Activated CD4-positive, alpha-beta T cell treated with anti-CD3 and anti-CD28 coated beads, Interleukin-2, amount 50 U/mL, for 4 hours (primary cell): ENCODE data around the gene TMEM131.
A peak's percentile ranks its signal among the peaks of the same experiment; 100 is the strongest.
"Not testable (repeated sequence)": the region's sequence is repeated elsewhere in the genome, so short reads cannot be mapped to it uniquely, and the experiment has no call there.

ENCODE experiments used
- DNase-seq, 2 experiments: peaks; one replicate each; pipeline ENCODE4 v3.0.0-alpha.2; 2020

Gene TMEM131

DNA sequence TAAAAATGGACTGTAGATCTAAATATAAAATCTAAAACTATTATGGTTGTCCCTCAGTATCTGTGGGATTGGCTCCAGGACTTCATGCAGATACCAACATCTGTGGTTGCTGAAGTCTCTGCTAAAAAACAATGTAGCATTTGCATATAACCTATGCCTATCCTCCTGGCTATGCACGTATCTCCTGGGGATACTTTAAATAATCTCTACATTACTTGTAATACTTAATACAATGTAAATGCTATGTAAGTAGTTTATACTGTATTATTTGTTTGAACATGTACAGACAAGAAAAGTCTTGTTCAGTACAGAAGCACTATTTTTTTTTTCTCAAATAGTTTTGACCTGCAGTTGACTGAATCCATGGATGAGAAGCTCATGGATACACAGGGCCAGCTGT, 147.4 kb downstream of the TMEM131 start:
- no peak for DNase-seq

- DNase-seq = not testable (repeated sequence)
These were observed 149.0 kb downstream of the TMEM131 start for GRCh38 chr2:97846716-97847115.

GRCh38 chr2:97845818-97846217, 149.9 kb downstream of the TMEM131 start:
- DNase-seq = no peak

GRCh38 chr2:97845133-97845532, 150.6 kb downstream of the TMEM131 start:
- no peak for DNase-seq

DNA sequence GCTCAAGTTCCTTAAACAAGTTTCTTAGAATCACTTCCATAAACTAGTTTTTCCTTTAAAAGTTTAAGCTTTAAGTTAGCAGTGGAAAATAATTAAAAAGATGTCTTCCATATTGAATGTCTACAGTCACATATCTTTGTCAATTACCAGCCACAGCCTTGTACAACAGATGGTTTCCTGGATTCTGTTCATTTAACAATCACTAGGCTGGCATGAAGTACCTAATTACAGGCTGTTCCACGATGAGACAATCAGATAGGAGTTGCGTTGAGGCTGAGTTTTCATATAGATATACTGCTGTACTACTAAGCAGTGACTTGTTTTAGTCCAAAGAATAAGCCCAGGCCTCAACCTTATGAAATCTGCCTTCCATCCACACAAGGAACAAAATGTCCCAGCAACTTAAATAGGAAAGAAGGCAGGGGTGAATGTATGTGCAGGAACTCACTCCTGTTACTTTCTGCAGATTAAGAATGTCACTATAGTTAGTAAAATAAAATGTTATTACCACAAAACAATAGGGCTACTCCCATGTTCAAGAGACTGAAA, 151.4 kb downstream of the TMEM131 start:
- DNase-seq = no peak

DNA sequence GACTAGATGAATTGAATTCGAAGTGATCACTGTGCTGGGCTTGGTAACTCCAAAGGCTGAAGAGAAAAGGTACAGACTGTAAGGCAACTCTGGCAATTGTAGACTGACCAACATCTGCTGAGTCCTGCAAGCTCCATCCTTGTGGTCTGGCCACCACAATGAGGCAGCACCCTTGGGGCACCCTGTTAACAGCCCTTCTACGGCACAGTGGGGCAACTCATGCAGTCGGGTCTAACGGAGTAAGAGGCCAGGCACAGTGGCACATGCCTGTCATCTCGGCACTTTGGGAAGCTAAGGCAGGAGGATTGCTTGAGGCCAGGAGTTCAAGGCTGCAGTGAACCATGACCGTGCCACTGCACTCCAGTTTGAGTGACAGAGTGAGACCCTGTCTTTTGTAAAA, 155.6 kb downstream of the TMEM131 start:
- DNase-seq = no peak

- DNase-seq = no peak
These were observed 161.1 kb downstream of the TMEM131 start for GRCh38 chr2:97834610-97835009.

DNA sequence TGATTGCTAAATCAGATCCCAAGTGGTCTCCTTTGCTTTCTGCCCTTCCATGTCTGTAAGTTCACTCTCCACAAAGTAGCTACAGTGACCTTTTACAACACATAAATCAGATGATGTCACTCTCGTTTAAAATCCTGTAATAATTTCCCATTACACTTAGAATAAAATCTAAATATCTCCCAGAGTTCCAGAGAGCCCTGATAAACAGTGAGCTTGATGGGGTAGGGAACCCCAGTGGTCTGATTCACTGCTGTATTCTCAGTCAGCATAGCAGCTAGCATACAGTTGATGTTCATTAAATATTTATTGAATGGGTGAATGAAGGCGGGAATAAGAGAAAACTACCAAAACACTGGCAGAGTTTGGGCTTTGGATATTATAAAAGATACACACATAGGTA, 164.6 kb downstream of the TMEM131 start:
- DNase-seq = no peak

DNA sequence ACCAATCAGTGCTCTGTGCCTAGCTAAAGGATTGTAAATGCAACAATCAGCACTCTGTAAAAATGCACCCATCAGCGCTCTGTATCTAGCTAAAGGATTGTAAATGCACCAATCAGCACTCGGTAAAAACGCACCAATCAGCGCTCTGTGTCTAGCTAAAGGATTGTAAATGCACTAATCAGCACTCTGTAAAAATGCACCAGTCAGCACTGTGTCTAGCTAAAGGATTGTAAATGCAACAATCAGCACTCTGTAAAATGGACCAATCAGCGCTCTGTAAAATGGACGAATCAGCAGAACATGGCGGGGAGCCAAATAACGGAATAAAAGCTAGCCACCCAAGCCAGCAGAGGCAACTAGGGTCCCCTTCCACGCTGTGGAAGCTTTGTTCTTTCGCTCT, 166.5 kb downstream of the TMEM131 start:
- not testable (repeated sequence) for DNase-seq

DNA sequence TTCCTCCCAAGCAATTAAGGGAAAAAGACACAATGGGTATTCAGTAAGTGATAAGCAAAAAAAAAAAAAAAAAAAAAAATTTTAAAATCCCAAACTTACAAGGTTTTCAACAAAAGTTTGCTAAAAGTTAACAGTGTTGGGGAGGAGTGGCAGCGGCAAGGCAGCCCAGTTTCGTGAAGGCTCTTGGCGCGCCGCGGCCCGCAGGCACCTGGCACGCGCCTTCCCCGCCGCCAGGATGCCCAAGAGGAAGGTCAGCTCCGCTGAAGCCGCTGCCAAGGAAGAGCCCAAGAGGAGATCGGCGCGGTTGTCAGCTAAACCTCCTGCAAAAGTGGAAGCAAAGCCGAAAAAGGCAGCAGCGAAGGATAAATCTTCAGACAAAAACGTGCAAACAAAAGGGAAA, 168.7 kb downstream of the TMEM131 start:
- DNase-seq = not testable (repeated sequence)

- not testable (repeated sequence) for DNase-seq
These were observed 169.4 kb downstream of the TMEM131 start for GRCh38 chr2:97826266-97826847.

DNA sequence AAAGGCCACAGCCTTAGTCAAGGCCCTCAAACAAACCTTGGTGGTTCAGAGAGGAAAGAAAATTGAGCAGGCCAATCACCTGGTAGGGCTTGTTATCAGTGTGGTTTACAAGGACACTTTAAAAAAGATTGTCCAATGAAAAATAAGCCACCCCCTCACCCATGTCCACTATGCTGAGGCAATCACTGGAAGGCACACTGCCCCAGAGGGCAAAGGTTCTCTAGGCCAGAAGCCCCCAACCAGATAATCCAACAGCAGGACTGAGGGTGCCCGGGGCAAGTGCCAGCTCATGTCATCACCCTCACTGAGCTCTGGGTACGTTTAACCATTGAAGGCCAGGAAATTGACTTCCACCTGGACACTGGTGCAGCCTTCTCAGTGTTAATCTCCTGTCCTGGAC, 171.7 kb downstream of the TMEM131 start:
- not testable (repeated sequence) for DNase-seq

- not testable (repeated sequence) for DNase-seq
These were observed 173.9 kb downstream of the TMEM131 start for GRCh38 chr2:97821862-97822261.

DNA sequence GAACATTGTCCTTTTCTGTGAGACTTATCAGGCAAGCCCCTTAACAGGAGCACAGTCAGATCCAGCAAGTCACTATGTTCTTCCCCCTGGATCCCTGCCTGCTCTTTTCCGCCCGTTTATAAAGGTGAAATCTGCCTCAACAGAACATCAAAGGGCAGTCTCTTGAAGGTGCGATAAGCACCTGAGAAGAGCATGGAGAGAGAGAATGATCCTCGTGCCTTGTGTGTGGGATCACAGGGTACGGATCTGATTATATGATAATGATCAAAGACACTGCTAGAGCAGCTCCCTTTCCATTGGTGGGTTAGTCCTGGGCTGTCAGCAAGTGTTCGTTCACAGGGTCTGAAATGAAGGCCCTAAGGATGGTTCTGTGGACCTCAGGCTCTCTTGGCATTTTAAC, 176.0 kb downstream of the TMEM131 start:
- no peak for DNase-seq

- no peak for DNase-seq
These were observed 179.3 kb downstream of the TMEM131 start for GRCh38 chr2:97816411-97816810.

GRCh38 chr2:97812931-97813330, 182.8 kb downstream of the TMEM131 start:
- DNase-seq = no peak

- DNase-seq = no peak
These were observed 186.9 kb downstream of the TMEM131 start for GRCh38 chr2:97808816-97809215.

DNA sequence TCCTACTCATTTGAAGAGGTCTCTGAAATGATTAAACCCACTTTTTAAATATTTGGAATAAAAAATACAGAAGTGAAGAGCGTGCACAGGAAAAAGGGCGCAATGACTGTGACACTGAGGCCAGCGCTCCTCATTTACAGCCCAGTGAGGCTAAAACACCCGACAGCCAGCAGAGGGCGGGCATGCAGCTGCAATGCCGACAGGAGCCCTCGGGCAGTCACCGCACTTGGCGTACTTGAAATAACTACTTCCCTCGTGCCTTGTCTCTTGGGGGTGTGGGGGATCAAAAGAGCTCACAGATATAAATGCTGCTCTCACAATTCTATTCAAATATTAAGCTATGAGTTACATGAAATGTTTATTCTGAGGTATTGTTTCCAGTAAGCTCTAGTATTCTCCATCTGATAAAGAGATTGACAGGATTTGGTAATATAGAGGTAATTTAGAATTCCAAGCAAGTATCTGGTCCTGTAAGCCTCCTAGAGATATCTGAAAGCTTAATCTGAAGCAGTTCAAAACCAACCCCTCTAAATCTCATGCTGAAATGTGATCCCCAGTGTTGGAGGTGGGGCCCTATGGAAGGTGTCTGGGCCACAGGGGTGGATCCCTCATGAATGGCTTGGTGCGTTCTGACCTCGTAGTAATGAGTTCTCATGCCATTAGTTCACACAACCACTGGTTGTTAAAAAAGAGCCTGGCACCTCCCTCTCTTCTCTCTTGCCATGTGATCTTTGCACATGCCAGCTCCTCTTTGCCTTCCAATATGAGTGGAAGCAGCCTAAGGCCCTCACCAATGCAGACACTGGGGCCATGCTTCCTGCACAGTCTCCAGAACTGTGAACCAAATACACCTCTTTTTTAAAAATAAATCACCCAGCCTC, 188.8 kb downstream of the TMEM131 start:
- DNase-seq = peak; percentile 72

GRCh38 chr2:97805776-97806175, 190.0 kb downstream of the TMEM131 start:
- DNase-seq = no peak

DNA sequence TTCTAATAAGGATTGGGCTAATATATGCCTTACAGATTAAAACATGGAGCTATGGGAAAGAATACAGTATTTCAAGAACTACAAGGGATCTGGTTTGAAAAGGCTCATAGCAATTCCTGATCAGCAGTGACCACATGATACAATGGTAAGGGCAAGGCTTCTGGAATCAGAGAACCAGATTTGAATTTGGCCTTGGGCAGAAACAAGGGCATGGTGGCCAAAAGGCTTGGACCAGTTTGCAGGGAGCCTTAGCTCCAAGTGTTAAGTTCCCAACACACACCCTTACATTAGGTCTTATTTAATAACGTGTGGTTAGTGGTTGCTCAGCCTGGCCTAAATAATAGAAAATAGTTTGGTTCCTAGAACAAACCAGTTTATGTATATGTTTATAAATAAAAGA, 194.7 kb downstream of the TMEM131 start:
- no peak for DNase-seq

- no peak for DNase-seq
These were observed 197.3 kb downstream of the TMEM131 start for GRCh38 chr2:97798416-97798815.

GRCh38 chr2:97797355-97797754, 198.4 kb downstream of the TMEM131 start:
- DNase-seq = no peak

GRCh38 chr2:97796465-97797126, 199.2 kb downstream of the TMEM131 start:
- no peak for DNase-seq

- no peak for DNase-seq
These were observed 203.3 kb downstream of the TMEM131 start for GRCh38 chr2:97792416-97792815.
